H1 (cell line): ENCODE measurements around the gene CCBE1. TPM values are rescaled to one million over a fixed set of nuclear protein-coding genes. Genes with fewer than 3 reads are reported as not detected.

Source experiments
- polyA plus RNA-seq, 7 experiments: library from polyadenylated mRNA; depleted of rRNA in 3 of 7; stranded (reverse) in 5 of 7; unstranded in 2 of 7; fragments of >200 nt in 5 of 7; fragments of 200-250 nt in 2 of 7; gene quantifications; 1 replicate in 5 of 7; 2 replicates in 1 of 7; 4 replicates in 1 of 7; pipeline versions ENCODE4 v1.2.1 to v1.2.3, GENCODE V29; 2011 to 2013; ENCODE audit warnings: missing spikeins in 2 of 7, mixed read lengths in 2 of 7
- total RNA-seq: library from RNA; stranded (reverse); fragmentation: NEBNext Ultra II Directional; extraction: Animal tissue kit (Norgen Biotek cat#: 25700); gene quantifications from 2 replicates; pipeline ENCODE4 v1.2.1, GENCODE V29; 2021
- TF ChIP-seq, protein P1 (sequence below): IDR thresholded peaks from 2 replicates; pipeline ENCODE4 v1.6.1; 2011; ENCODE audit warnings: low read length, improper control_type of control experiment

CCBE1 gene
- total and polyA plus RNA-seq, 2 of the 8 experiments (the other 6 are each of a cell fraction or from before 2014, with no cell fraction given): 2.1 to 2.6 TPM

DNA sequence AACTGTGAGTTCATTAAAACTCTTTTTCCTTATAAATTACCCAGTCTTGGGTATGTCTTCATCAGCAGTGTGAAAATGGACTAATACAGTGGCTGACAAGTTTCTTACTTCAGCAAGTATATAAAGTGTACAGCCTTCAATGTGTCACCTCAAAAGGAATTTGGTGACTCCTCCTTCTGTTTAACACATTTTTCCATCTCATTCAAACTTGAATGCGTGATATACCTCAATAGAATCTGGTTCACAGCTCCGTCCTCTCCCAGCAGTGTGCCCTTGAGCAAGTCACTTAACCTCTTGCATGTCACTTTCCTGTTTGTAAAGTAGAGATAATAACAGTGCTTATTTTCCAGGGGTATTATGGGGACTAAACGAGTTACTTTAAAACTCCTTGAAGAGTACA, 159.6 kb downstream of the CCBE1 start (continued):
- TF ChIP-seq, protein P1, sequence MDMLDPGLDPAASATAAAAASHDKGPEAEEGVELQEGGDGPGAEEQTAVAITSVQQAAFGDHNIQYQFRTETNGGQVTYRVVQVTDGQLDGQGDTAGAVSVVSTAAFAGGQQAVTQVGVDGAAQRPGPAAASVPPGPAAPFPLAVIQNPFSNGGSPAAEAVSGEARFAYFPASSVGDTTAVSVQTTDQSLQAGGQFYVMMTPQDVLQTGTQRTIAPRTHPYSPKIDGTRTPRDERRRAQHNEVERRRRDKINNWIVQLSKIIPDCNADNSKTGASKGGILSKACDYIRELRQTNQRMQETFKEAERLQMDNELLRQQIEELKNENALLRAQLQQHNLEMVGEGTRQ: no peak
- TF ChIP-seq, all 59 proteins: peak for 0
